HL-60 (cell line): Measurements from ENCODE around the gene REEP3.

Experiments
- CTCF ChIP-seq: IDR thresholded peaks from one replicate; pipeline ENCODE4 v1.5.1; 2011; ENCODE audit warnings: low read length, control low read depth, inconsistent platforms; ENCODE audit not compliant: insufficient read depth
- REST ChIP-seq: IDR thresholded peaks from 2 replicates; pipeline ENCODE4 v1.6.1; 2012; ENCODE audit warnings: low read depth; ENCODE audit not compliant: insufficient replicate concordance
- SPI1 ChIP-seq: IDR thresholded peaks from 2 replicates; pipeline ENCODE4 v1.6.1; 2012; ENCODE audit warnings: low read depth, mild to moderate bottlenecking, borderline replicate concordance

- TF ChIP-seq CTCF (no peak), SPI1 (no peak), REST (no peak)
Measured at GRCh38 chr10:63554657-63555056, 33.5 kb downstream of the REEP3 start.
